Measurements from ENCODE around the gene FMR1.

GRCh38 chrX:147957291-147957690 lies 45.6 kb downstream of the FMR1 start:
- TF ChIP-seq MAX (IDR thresholded peaks at IDR 0.05; ENCODE audit: insufficient read depth, insufficient read length) (no peak), POLR2AphosphoS5 (IDR thresholded peaks at IDR 0.05; ENCODE audit: insufficient read depth, low read depth, low read length) (no peak), CTCF (IDR thresholded peaks at IDR 0.05; ENCODE audit: extremely low read depth in 1 of 2, insufficient read depth in 1 of 2, low read depth in 1 of 2, low read length in 2 of 2) (no peak), POLR2A (IDR thresholded peaks at IDR 0.05; ENCODE audit: low read depth, low read length) (no peak), EZH2 (IDR thresholded peaks at IDR 0.05; ENCODE audit: borderline replicate concordance, low read depth, low read length, severe bottlenecking) (no peak), GATA2 (IDR thresholded peaks at IDR 0.05; ENCODE audit: insufficient read depth, insufficient read length, low read depth, low read length) (no peak)
